Effector memory CD8-positive, alpha-beta T cell (primary cell): ENCODE results near the gene HSPG2.

Experiments
- ATAC-seq: fragments of 150-1000 bp; cut with Tn5 transposase; replicated peaks from 2 replicates; pipeline ENCODE4 v1.10.0; 2021; ENCODE audit warnings: mild to moderate bottlenecking, moderate library complexity
- DNase-seq, 3 experiments: peaks; one replicate each; pipeline ENCODE4 v3.0.0; 2021
- H3K27ac Mint-ChIP-seq, 2 donors: one replicate each; pipeline ENCODE4 v1.8.0; 2022; ENCODE audit warnings: mild to moderate bottlenecking in 2 of 2, mixed read lengths in 2 of 2, moderate library complexity in 2 of 2
- H3K27me3 Mint-ChIP-seq, 2 donors: one replicate each; pipeline ENCODE4 v1.8.0; 2022; ENCODE audit warnings: mixed read lengths in 2 of 2
- H3K36me3 Mint-ChIP-seq: one replicate; pipeline ENCODE4 v1.8.0; 2022; ENCODE audit warnings: mild to moderate bottlenecking, moderate library complexity, mixed read lengths; ENCODE audit not compliant: insufficient read depth
- H3K4me1 Mint-ChIP-seq, 2 donors: one replicate each; pipeline ENCODE4 v1.8.0; 2022; ENCODE audit warnings: low read depth in 2 of 2, mixed read lengths in 2 of 2
- H3K4me3 Mint-ChIP-seq, 2 donors: one replicate each; pipeline ENCODE4 v1.8.0; 2022; ENCODE audit warnings: mild to moderate bottlenecking in 2 of 2, mixed read lengths in 2 of 2, moderate library complexity in 2 of 2
- H3K9me3 Mint-ChIP-seq, 2 donors: one replicate each; pipeline ENCODE4 v1.8.0; 2022; ENCODE audit warnings: mixed read lengths in 2 of 2

Gene HSPG2

GRCh38 chr1:21875621-21876063 is 61.5 kb downstream of the HSPG2 start:
- no peak for ATAC-seq

DNA sequence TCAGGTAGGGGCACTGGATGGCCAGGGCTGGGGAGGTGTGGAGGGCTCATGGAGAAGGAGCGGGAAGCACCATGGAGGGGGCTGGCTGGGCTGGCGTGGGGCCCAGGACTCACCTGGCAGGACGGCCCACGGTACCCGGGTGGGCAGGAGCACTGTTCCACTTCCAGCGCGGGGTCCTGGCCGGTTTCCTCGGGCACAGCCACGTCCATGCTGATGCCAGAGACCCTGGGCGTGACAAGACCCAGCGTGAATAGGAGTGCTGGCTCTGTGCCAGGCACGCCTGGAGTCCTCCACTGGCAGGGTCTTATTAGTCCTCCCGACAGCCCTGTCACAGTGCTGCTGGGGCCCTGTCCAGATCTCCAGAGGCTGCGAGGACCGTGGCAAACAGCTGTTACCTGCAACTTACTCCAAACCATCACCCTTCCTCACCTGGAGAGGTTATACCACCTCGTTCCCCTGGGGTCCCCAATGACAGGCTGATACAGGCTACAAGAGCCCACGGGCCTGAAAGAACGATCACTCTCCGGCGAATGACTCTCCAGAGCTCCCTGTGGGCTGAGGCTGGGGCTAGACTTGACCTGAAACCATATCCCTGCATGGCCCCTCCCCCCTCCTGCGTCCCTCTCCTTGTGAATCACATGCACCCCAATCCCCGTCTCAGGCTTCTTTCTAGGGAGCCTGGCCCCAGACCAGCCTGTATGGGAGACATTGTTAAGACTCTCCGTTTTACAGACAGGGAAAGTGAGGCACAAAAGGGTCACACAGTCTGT is 62.1 kb downstream of the HSPG2 start:
- H3K4me1 Mint-ChIP-seq = no peaks in the 10 kb centered on the region
- H3K27ac Mint-ChIP-seq = no peak overlapping the region
- ATAC-seq (no peak), DNase-seq (no peak)
- H3K9me3 Mint-ChIP-seq = no peaks in the 10 kb centered on the region
- no peaks in the 10 kb centered on the region for H3K36me3 Mint-ChIP-seq
- peaks cover 9 to 35% of the 10 kb centered on the region in 2 donors for H3K27me3 Mint-ChIP-seq
- no peak overlapping the region for H3K4me3 Mint-ChIP-seq

More at GRCh38 chr1:21875621-21876063, 61.5 kb downstream of the HSPG2 start:
- Mint-ChIP-seq H3K36me3 (peaks cover 3% of the 10 kb centered on the region), H3K27me3 (peaks cover 9 to 29% of the 10 kb centered on the region in 2 donors), H3K4me1 (no peaks in the 10 kb centered on the region), H3K4me3 (no peak overlapping the region), H3K9me3 (no peaks in the 10 kb centered on the region), H3K27ac (no peak overlapping the region)
- no peak for DNase-seq

GRCh38 chr1:21874328-21874727 is 62.8 kb downstream of the HSPG2 start:
- Mint-ChIP-seq H3K27ac (no peak overlapping the region), H3K4me1 (no peaks in the 10 kb centered on the region), H3K27me3 (peaks cover 11 to 39% of the 10 kb centered on the region in 2 donors), H3K4me3 (no peak overlapping the region), H3K9me3 (no peaks in the 10 kb centered on the region), H3K36me3 (peaks cover 3% of the 10 kb centered on the region)
- DNase-seq (no peak), ATAC-seq (no peak)

DNA sequence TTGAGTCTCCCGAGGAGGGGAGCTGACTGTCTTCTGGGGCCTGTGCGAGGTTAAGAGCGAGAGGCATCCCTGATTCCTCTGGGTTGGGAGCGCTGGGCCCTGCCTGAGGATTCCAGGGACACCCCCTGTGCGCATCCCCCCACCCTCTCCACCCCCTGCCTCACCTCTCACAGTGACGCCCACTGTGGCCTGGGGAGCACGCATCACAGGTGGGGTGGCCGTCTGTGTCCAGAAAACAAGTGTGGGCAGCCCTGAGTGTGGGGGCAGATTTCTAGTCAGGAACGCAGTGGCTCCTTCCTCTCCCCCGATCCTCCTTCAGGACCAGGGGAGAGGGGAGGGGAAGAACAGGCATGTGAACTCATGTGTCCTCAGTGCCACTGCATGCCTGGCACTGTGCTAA is 63.3 kb downstream of the HSPG2 start:
- H3K36me3 Mint-ChIP-seq = peaks cover 3% of the 10 kb centered on the region
- H3K27me3 Mint-ChIP-seq = peaks cover 15 to 45% of the 10 kb centered on the region in 2 donors
- ATAC-seq = no peak

GRCh38 chr1:21873174-21873573 is 63.9 kb downstream of the HSPG2 start:
- Mint-ChIP-seq H3K9me3 (no peaks in the 10 kb centered on the region), H3K36me3 (peaks cover 3% of the 10 kb centered on the region), H3K27ac (no peak overlapping the region), H3K27me3 (peaks cover 15 to 45% of the 10 kb centered on the region in 2 donors), H3K4me1 (no peaks in the 10 kb centered on the region), H3K4me3 (no peak overlapping the region)
- ATAC-seq (no peak), DNase-seq (no peak)

More for the DNA sequence above, 63.3 kb downstream of the HSPG2 start:
- H3K9me3 Mint-ChIP-seq = no peaks in the 10 kb centered on the region
- no peaks in the 10 kb centered on the region for H3K4me1 Mint-ChIP-seq
- H3K27ac Mint-ChIP-seq = no peak overlapping the region
- no peak for DNase-seq
- no peak overlapping the region for H3K4me3 Mint-ChIP-seq

GRCh38 chr1:21872445-21873079 is 64.5 kb downstream of the HSPG2 start:
- ATAC-seq = no peak
- peak overlapping the region in 1 of 2 donors; percentile 25 for H3K27ac Mint-ChIP-seq
- DNase-seq = no peak

DNA sequence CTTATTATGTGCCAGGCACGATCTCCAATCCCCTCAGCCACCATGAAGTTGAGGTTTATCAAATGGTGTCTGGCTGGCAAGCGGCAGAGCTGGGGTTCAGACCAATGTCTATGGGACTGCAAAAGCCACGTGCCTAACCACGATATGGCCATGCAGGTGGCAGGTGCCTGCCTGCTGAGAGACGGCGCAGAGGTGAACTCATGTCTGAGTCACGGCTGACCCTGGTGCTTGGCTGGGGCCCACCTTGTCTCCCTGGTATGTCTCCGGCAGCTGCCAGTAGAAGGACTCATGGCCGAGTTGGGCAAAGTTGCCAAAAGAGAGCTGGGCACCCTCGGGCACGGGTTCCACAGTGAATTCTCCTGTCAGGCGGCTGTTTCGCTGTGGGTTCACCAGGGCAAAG is 65.2 kb downstream of the HSPG2 start:
- Mint-ChIP-seq H3K27ac (peak overlapping the region in 1 of 2 donors; percentile 25), H3K36me3 (peaks cover 3% of the 10 kb centered on the region), H3K4me3 (no peak overlapping the region), H3K27me3 (peaks cover 15 to 45% of the 10 kb centered on the region in 2 donors), H3K9me3 (no peaks in the 10 kb centered on the region), H3K4me1 (no peaks in the 10 kb centered on the region)
- ATAC-seq (no peak), DNase-seq (no peak)

More at GRCh38 chr1:21872445-21873079, 64.5 kb downstream of the HSPG2 start:
- Mint-ChIP-seq H3K9me3 (no peaks in the 10 kb centered on the region), H3K4me1 (no peaks in the 10 kb centered on the region), H3K27me3 (peaks cover 15 to 45% of the 10 kb centered on the region in 2 donors), H3K4me3 (no peak overlapping the region), H3K36me3 (peaks cover 3% of the 10 kb centered on the region)

DNA sequence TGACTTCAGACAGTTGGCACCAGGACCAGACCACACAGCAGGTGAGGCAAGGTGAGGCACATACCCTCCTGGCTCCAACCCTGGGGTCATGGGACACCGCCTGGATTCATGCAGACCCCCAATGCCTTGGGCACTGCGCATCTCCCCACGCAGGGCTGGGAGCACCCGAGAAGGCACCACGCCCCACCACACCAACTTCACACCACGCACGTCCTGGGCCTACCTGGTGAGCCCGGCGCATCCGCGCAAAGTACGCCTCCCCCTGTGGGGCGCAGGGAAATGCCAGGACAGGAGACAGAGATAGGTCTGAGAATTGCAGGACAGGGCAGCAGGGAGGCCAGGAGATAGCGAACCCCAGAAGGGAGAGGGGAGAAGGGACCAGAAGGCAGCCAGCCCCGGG is 66.5 kb downstream of the HSPG2 start:
- H3K9me3 Mint-ChIP-seq = no peaks in the 10 kb centered on the region
- no peak for ATAC-seq
- H3K4me1 Mint-ChIP-seq = no peaks in the 10 kb centered on the region
- H3K27me3 Mint-ChIP-seq = peaks cover 15 to 45% of the 10 kb centered on the region in 2 donors
- H3K27ac Mint-ChIP-seq = no peak overlapping the region
- H3K4me3 Mint-ChIP-seq = no peak overlapping the region
- DNase-seq = no peak
- peaks cover 3% of the 10 kb centered on the region for H3K36me3 Mint-ChIP-seq

GRCh38 chr1:21869620-21870121 is 67.4 kb downstream of the HSPG2 start:
- Mint-ChIP-seq H3K27me3 (peaks cover 15 to 45% of the 10 kb centered on the region in 2 donors), H3K36me3 (peaks cover 3% of the 10 kb centered on the region), H3K27ac (no peak overlapping the region), H3K4me1 (no peaks in the 10 kb centered on the region), H3K9me3 (no peaks in the 10 kb centered on the region), H3K4me3 (no peak overlapping the region)
- no peak for ATAC-seq
- DNase-seq = no peak

GRCh38 chr1:21868941-21869454 is 68.1 kb downstream of the HSPG2 start:
- Mint-ChIP-seq H3K4me1 (no peaks in the 10 kb centered on the region), H3K4me3 (no peak overlapping the region), H3K27ac (no peak overlapping the region), H3K27me3 (peaks cover 15 to 41% of the 10 kb centered on the region in 2 donors), H3K9me3 (no peaks in the 10 kb centered on the region), H3K36me3 (peaks cover 3% of the 10 kb centered on the region)
- DNase-seq = no peak
- no peak for ATAC-seq

DNA sequence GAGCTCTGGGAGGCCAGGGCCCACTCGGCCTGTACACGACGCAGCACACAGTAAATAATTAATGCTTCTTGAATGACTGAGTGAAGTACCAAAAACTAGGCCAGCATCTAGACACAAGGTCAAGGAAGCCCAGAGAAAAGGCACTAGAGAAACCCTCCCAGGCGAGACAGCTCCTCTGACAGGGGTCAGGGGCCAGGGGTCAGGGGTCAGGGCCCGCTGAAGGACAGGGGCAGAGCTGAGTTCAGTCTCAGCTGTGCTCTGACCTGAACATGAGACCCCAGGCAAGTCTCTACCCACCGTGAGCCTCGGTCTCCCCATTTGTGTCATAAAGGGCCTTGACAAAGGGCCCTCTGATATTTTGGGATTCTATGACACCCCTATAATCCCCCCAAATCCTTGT is 68.6 kb downstream of the HSPG2 start:
- Mint-ChIP-seq H3K27me3 (peaks cover 15 to 36% of the 10 kb centered on the region in 2 donors), H3K9me3 (no peaks in the 10 kb centered on the region), H3K36me3 (peaks cover 3% of the 10 kb centered on the region), H3K4me3 (no peak overlapping the region), H3K4me1 (no peaks in the 10 kb centered on the region), H3K27ac (no peak overlapping the region)
- DNase-seq = no peak
- no peak for ATAC-seq

DNA sequence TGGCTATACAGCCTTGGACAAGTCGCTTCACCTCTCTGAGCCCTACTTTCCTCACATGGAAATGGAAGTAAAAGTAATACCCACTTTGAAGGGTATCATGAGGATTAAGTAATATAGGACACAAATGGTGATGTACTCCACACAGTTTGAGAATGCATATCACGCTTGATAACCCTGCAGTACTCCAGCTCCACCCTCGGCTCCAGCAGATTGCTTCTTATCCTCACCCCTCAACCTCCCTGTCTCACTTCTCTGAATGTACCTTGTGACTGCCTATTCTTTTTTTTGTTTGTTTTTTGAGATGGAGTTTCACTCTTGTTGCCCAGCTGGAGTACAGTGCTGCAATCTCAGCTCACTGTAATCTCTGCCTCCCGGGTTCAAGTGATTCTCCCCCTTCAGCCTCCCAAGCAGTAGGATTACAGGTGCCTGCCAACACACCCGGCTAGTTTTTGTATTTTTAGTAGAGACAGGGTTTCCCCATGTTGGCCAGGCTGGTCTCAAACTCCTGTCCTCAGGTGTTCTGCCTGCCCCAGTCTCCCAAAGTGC is 69.6 kb downstream of the HSPG2 start:
- DNase-seq (no peak), ATAC-seq (no peak)
- H3K4me3 Mint-ChIP-seq = no peak overlapping the region
- no peaks in the 10 kb centered on the region for H3K9me3 Mint-ChIP-seq
- H3K27ac Mint-ChIP-seq = no peak overlapping the region
- no peaks in the 10 kb centered on the region for H3K4me1 Mint-ChIP-seq
- peaks cover 15 to 28% of the 10 kb centered on the region in 2 donors for H3K27me3 Mint-ChIP-seq
- H3K36me3 Mint-ChIP-seq = peaks cover 3% of the 10 kb centered on the region

- H3K4me3 Mint-ChIP-seq = no peak overlapping the region
- peaks cover 3% of the 10 kb centered on the region for H3K36me3 Mint-ChIP-seq
- DNase-seq = no peak
- no peak overlapping the region for H3K27ac Mint-ChIP-seq
- H3K27me3 Mint-ChIP-seq = peaks cover 8 to 19% of the 10 kb centered on the region in 2 donors
- H3K9me3 Mint-ChIP-seq = no peaks in the 10 kb centered on the region
- no peak for ATAC-seq
- no peaks in the 10 kb centered on the region for H3K4me1 Mint-ChIP-seq
Measured at GRCh38 chr1:21866707-21867043, 70.4 kb downstream of the HSPG2 start.
